Endothelial cell of umbilical vein (primary cell): ENCODE data around the gene UPB1. TPM values are rescaled to one million over a fixed set of nuclear protein-coding genes. Genes with fewer than 3 reads are reported as not detected.

Source experiments
- BruUV-seq: library from RNA; stranded (reverse); fragments of 400-500 nt; replicated peaks from 2 replicates; lab custom pipeline; 2021; lab: Mats Ljungman, UMichigan
- CTCF ChIA-PET: fragments of 300-600, 350-600 bp; sonication (Branson Sonifier 250); formaldehyde crosslinking; loops from one replicate; lab custom pipeline; 2021; ENCODE audit warnings: antibody characterized with exemption, inconsistent platforms; lab: Charles Lee
- POLR2A ChIA-PET: fragments of 300-600, 350-600 bp; sonication (Branson Sonifier 250); formaldehyde crosslinking; loops from one replicate; lab custom pipeline; 2021; ENCODE audit warnings: antibody characterized with exemption, inconsistent platforms; lab: Charles Lee
- DNase-seq: peaks from one replicate; pipeline ENCODE4 v3.0.0-alpha.2; 2011; ENCODE audit warnings: low read depth, low spot score
- FAIRE-seq: peaks from 2 replicates; lab custom pipeline; 2011; peaks lifted over from hg19 to GRCh38; lab: Jason Lieb, UNC
- H2AFZ ChIP-seq: 2 replicates; pipeline ENCODE4 v1.6.0; 2012; ENCODE audit warnings: low read depth, low read length, control low read depth, inconsistent platforms
- H3K27ac ChIP-seq: 2 replicates; pipeline ENCODE4 v1.5.1; 2011; ENCODE audit warnings: low read depth, mild to moderate bottlenecking, control low read depth, low read length, moderate library complexity; ENCODE audit not compliant: insufficient read depth
- H3K27me3 ChIP-seq, 2 experiments: 2 replicates each; pipeline versions ENCODE4 v1.6.0 to v1.6.1; 2011; ENCODE audit warnings: low read length in 2 of 2, mixed read lengths in 1 of 2; ENCODE audit not compliant: control insufficient read depth in 2 of 2, insufficient read depth in 2 of 2
- H3K36me3 ChIP-seq, 2 experiments: 2 replicates in 1 of 2; 3 replicates in 1 of 2; pipeline ENCODE4 v1.5.1; 2011; ENCODE audit warnings: low read length in 2 of 2, mild to moderate bottlenecking in 1 of 2, moderate library complexity in 1 of 2; ENCODE audit not compliant: control insufficient read depth in 2 of 2, insufficient read depth in 2 of 2; ENCODE audit errors: extremely low read depth in 1 of 2
- H3K4me1 ChIP-seq: 3 replicates; pipeline ENCODE4 v1.5.1; 2011; ENCODE audit warnings: mild to moderate bottlenecking, low read length; ENCODE audit not compliant: control insufficient read depth, insufficient read depth; ENCODE audit errors: extremely low read depth
- H3K4me2 ChIP-seq: 2 replicates; pipeline ENCODE4 v1.6.1; 2011; ENCODE audit warnings: low read length, control low read depth, mixed read lengths; ENCODE audit not compliant: insufficient read depth
- H3K4me3 ChIP-seq, 3 experiments: fragments of 200-600 bp in 1 of 3; sonication (generic), shearing (Covaris generic) in 1 of 3; replicated peaks in 1 of 3; 2 replicates each; pipeline ENCODE4 v1.5.1; 2011 to 2016; ENCODE audit warnings: control low read depth in 3 of 3, low read length in 3 of 3, mild to moderate bottlenecking in 2 of 3, inconsistent platforms in 1 of 3, low read depth in 1 of 3, moderate library complexity in 1 of 3; ENCODE audit not compliant: insufficient read depth in 1 of 3
- H3K79me2 ChIP-seq: 2 replicates; pipeline ENCODE4 v1.6.0; 2012; ENCODE audit warnings: low read length, inconsistent platforms; ENCODE audit not compliant: control insufficient read depth, insufficient read depth
- H3K9ac ChIP-seq: replicated peaks from 2 replicates; pipeline ENCODE3; 2011; ENCODE audit warnings: low read length, control low read depth; ENCODE audit not compliant: insufficient read depth; ENCODE audit errors: extremely low read depth
- H3K9me1 ChIP-seq: replicated peaks from 3 replicates; pipeline ENCODE4 v1.6.0; 2011; ENCODE audit warnings: mild to moderate bottlenecking, low read length; ENCODE audit not compliant: control insufficient read depth, insufficient read depth; ENCODE audit errors: extremely low read depth
- H3K9me3 ChIP-seq: replicated peaks from 2 replicates; pipeline ENCODE4 v1.5.1; 2012; ENCODE audit warnings: low read length, inconsistent platforms; ENCODE audit not compliant: control insufficient read depth, insufficient read depth
- H4K20me1 ChIP-seq: replicated peaks from 2 replicates; pipeline ENCODE3; 2011; ENCODE audit warnings: mild to moderate bottlenecking, low read length; ENCODE audit not compliant: control insufficient read depth, insufficient read depth; ENCODE audit errors: extremely low read depth
- CTCF ChIP-seq, 2 donors: IDR thresholded peaks; 1 replicate in 1 of 2; 2 replicates in 1 of 2; pipeline ENCODE4 v1.5.1; 2011; ENCODE audit warnings: low read length in 2 of 2, mild to moderate bottlenecking in 2 of 2, moderate library complexity in 2 of 2, control low read depth in 1 of 2, inconsistent platforms in 1 of 2, low read depth in 1 of 2; ENCODE audit not compliant: insufficient read depth in 1 of 2; ENCODE audit errors: extremely low read depth in 1 of 2
- EZH2 ChIP-seq: IDR thresholded peaks from 2 replicates; pipeline ENCODE4 v1.6.1; 2012; ENCODE audit warnings: borderline replicate concordance, low read depth, mild to moderate bottlenecking, moderate library complexity, low read length, inconsistent platforms; ENCODE audit not compliant: severe bottlenecking
- FOS ChIP-seq: IDR thresholded peaks from 2 replicates; pipeline ENCODE4 v1.6.1; 2011; ENCODE audit warnings: mild to moderate bottlenecking, low read length, moderate library complexity, borderline replicate concordance; ENCODE audit not compliant: insufficient read depth
- GATA2 ChIP-seq: IDR thresholded peaks from 2 replicates; pipeline ENCODE4 v1.7.0; 2011; ENCODE audit warnings: low read depth, mild to moderate bottlenecking, moderate library complexity, mixed read lengths, low read length; ENCODE audit not compliant: insufficient read length, insufficient read depth
- JUN ChIP-seq: IDR thresholded peaks from 2 replicates; pipeline ENCODE4 v1.6.1; 2011; ENCODE audit warnings: borderline replicate concordance, low read depth; ENCODE audit not compliant: insufficient read length, insufficient read depth
- MYC ChIP-seq: IDR thresholded peaks from one replicate; pipeline ENCODE4 v1.6.1; 2011; ENCODE audit warnings: mild to moderate bottlenecking, low read depth, low read length
- POLR2A ChIP-seq: IDR thresholded peaks from 2 replicates; pipeline ENCODE4 v1.6.1; 2012; ENCODE audit warnings: low read depth, mild to moderate bottlenecking, control low read depth, low read length
- POLR2AphosphoS5 ChIP-seq: IDR thresholded peaks from 2 replicates; pipeline ENCODE4 v1.6.1; 2012; ENCODE audit warnings: low read depth, mild to moderate bottlenecking, control low read depth, low read length, moderate library complexity; ENCODE audit not compliant: insufficient read depth
- dilution Hi-C: fragments of 300-500 bp; cut with MboI; formaldehyde crosslinking; loops from one replicate; pipeline ENCODE4 v1.15.0; 2019; ENCODE audit warnings: low sequenced_read_pairs; ENCODE audit not compliant: extremely low pct_ligation_motif_present
- intact Hi-C: fragments of 100-400 bp; cut with micrococcal nuclease; formaldehyde crosslinking; loops from one replicate; pipeline ENCODE4 v1.10.0; 2022
- polyA plus RNA-seq, 4 experiments: library from polyadenylated mRNA; depleted of rRNA in 3 of 4; stranded (reverse) in 3 of 4; unstranded in 1 of 4; fragments of >200 nt; gene quantifications; 2 replicates each; pipeline versions ENCODE4 v1.2.1 to v1.2.3, GENCODE V29; 2011 to 2012; ENCODE audit warnings: missing spikeins in 1 of 4
- total RNA-seq: library from RNA; stranded (reverse); gene quantifications from 2 replicates; pipeline ENCODE4 v1.2.3, GENCODE V29; 2021
- TF ChIP-seq, protein P1 (sequence below): IDR thresholded peaks from 2 replicates; pipeline ENCODE4 v1.6.1; 2011; ENCODE audit not compliant: insufficient read depth, insufficient read length

Gene UPB1
- total and polyA plus RNA-seq, 2 donors (not counting 3 experiments of a cell fraction or from before 2014, with no cell fraction given), result 0.30 to 0.80 TPM

DNA sequence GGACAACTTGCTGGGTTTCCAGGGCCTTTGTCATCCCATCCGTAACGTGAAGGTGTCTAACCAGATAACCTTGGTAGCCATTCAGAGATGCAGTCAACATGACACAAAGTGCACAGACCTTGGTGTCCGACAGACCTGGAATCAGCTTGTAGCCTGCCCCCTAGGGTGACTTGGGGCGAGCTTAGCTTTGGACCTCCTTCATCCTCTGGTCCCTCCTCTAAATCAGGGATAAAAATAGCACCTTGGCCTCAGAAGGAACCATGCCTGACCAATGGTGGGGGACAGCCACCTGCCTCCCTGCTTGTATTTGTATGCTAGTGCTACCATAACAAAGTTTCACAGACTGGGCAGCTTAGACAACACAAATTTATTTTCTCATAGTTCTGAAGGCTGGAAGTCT, 64.3 kb downstream of the UPB1 start:
- Histone ChIP-seq H4K20me1 (no peaks in the 10 kb centered on the region), H3K27me3 (no peaks in the 10 kb centered on the region), H3K9ac (no peak overlapping the region), H3K36me3 (peaks cover 8 to 24% of the 10 kb centered on the region in 2 experiments), H2AFZ (no peak overlapping the region), H3K27ac (no peak overlapping the region), H3K4me3 (no peak overlapping the region), H3K9me3 (no peaks in the 10 kb centered on the region), H3K4me2 (no peak overlapping the region), H3K79me2 (peaks cover 80% of the 10 kb centered on the region), H3K4me1 (peaks cover 14% of the 10 kb centered on the region), H3K9me1 (no peaks in the 10 kb centered on the region)
- TF ChIP-seq MYC (no peak), POLR2A (no peak), EZH2 (no peak), POLR2AphosphoS5 (no peak), JUN (no peak), FOS (no peak)
- TF ChIP-seq, protein P1, sequence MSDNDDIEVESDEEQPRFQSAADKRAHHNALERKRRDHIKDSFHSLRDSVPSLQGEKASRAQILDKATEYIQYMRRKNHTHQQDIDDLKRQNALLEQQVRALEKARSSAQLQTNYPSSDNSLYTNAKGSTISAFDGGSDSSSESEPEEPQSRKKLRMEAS, result no peak
- ChIA-PET POLR2A (no interaction called here), CTCF (no interaction called here)
- BruUV-seq, result no TSS peak
- no peak for FAIRE-seq
- intact Hi-C loops, result no loop called here
- no peak for DNase-seq
- dilution Hi-C loops, result no loop called here

DNA sequence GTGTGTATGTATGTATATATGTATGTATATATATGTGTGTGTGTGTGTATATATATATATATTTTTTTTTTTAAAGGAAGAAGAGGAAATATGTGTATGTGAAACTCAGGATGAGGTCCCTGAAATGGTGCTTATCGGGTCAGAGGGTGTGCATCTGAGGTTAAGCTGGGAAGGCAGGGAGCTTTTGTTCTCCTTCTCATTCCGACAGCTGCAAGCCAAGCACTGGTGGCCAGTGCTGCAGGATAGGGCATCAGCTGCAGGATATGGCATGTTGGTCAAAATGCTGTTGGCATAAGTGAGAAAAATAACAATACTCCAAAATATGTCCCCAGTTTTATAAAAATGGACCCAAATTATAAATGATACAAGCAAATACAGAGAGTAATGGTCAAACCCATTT, 68.1 kb downstream of the UPB1 start:
- no peak for FAIRE-seq
- no peak overlapping the region for H3K9ac ChIP-seq
- H3K9me1 ChIP-seq, result no peaks in the 10 kb centered on the region
- H3K4me2 ChIP-seq, result no peak overlapping the region
- no peaks in the 10 kb centered on the region for H3K27me3 ChIP-seq
- TF ChIP-seq, protein P1, result no peak
- TF ChIP-seq POLR2AphosphoS5 (no peak), MYC (no peak), POLR2A (no peak), CTCF (IDR thresholded peaks at IDR 0.05; ENCODE audit: extremely low read depth in 1 of 2, insufficient read depth in 1 of 2, low read depth in 1 of 2, low read length in 2 of 2) (no peak), JUN (no peak), GATA2 (no peak), FOS (no peak), EZH2 (no peak)
- H3K4me1 ChIP-seq, result no peaks in the 10 kb centered on the region
- H3K9me3 ChIP-seq, result no peaks in the 10 kb centered on the region
- ChIA-PET CTCF (no interaction called here), POLR2A (no interaction called here)
- no peak overlapping the region for H3K27ac ChIP-seq
- intact Hi-C loops (no loop called here), dilution Hi-C loops (no loop called here)
- H3K36me3 ChIP-seq, result peaks cover 16 to 27% of the 10 kb centered on the region in 2 experiments
- H3K4me3 ChIP-seq, result no peak overlapping the region
- H2AFZ ChIP-seq, result no peak overlapping the region
- no peak for DNase-seq
- H3K79me2 ChIP-seq, result peaks cover 85% of the 10 kb centered on the region
- peaks cover 8% of the 10 kb centered on the region for H4K20me1 ChIP-seq
- no TSS peak for BruUV-seq
